Tibial nerve (tissue), 4 donors: ENCODE measurements around the gene CD82. TPM values are rescaled to one million over a fixed set of nuclear protein-coding genes. Genes with fewer than 3 reads are reported as not detected.
"Not testable (repeated sequence)": the region's sequence is repeated elsewhere in the genome, so short reads cannot be mapped to it uniquely, and the experiment has no call there.

Experiments used
- DNase-seq, 2 donors: peaks; one replicate each; pipeline ENCODE4 v3.0.0-alpha.2; 2019; ENCODE audit warnings: low spot score in 2 of 2
- H3K27ac ChIP-seq, 4 donors: fragments of 200-600 bp; sonication (generic) in 3 of 4; one replicate each; pipeline ENCODE4 v1.5.1; 2017 to 2019; ENCODE audit warnings: mild to moderate bottlenecking in 1 of 4
- H3K27me3 ChIP-seq, 2 donors: fragments of 200-600 bp; sonication (generic) in 1 of 2; one replicate each; pipeline versions ENCODE4 v1.5.1 to v1.6.0; 2017 to 2019
- H3K36me3 ChIP-seq, 3 donors: fragments of 200-600 bp; sonication (generic); one replicate each; pipeline ENCODE4 v1.5.1; 2018 to 2019
- H3K4me1 ChIP-seq, 4 donors: fragments of 200-600 bp; sonication (generic) in 3 of 4; one replicate each; pipeline ENCODE4 v1.5.1; 2017 to 2019
- H3K4me3 ChIP-seq, 4 donors: fragments of 200-600 bp; sonication (generic) in 3 of 4; one replicate each; pipeline ENCODE4 v1.5.1; 2017 to 2019; ENCODE audit warnings: mild to moderate bottlenecking in 1 of 4, moderate library complexity in 1 of 4
- H3K9me3 ChIP-seq, 4 donors: fragments of 200-600 bp; sonication (generic) in 3 of 4; one replicate each; pipeline ENCODE4 v1.5.1; 2017 to 2019
- EP300 ChIP-seq, 2 donors: sonication (generic); formaldehyde crosslinking; IDR thresholded peaks; one replicate each; pipeline ENCODE4 v1.6.1; 2017; ENCODE audit warnings: antibody characterized with exemption in 2 of 2, mild to moderate bottlenecking in 1 of 2
- POLR2A ChIP-seq, 2 donors: fragments of 450-650 bp; IDR thresholded peaks; one replicate each; pipeline ENCODE4 v1.6.1; 2017; ENCODE audit warnings: antibody characterized with exemption in 2 of 2, mild to moderate bottlenecking in 2 of 2, moderate library complexity in 2 of 2
- WGBS, 2 donors: methylation state at CpG; one replicate each; pipeline ENCODE4 v1.1.5; 2018; 5-methylcytosine and 5-hydroxymethylcytosine counted together
- small RNA-seq: library from RNA; depleted of rRNA; stranded (forward); fragments of <200 nt; gene quantifications from one replicate; pipeline ENCODE3, GENCODE V24; 2016
- total RNA-seq, 4 donors: library from RNA; depleted of rRNA; stranded (reverse); fragments of >200 nt; gene quantifications; one replicate each; pipeline ENCODE4 v1.1.0, GENCODE V29; 2016
- TF ChIP-seq, protein P1 (sequence below), 5 experiments: fragments of 200-600 bp in 3 of 5; fragments of 450-650 bp in 2 of 5; sonication (generic) in 3 of 5; IDR thresholded peaks; one replicate each; pipeline ENCODE4 v1.5.1; 2016 to 2019; ENCODE audit warnings: antibody characterized with exemption in 5 of 5, mild to moderate bottlenecking in 3 of 5, moderate library complexity in 2 of 5

CD82 gene
- total RNA-seq, 4 donors from 2014 or later = 27.9 to 49.4 (median 43.4) TPM

DNA sequence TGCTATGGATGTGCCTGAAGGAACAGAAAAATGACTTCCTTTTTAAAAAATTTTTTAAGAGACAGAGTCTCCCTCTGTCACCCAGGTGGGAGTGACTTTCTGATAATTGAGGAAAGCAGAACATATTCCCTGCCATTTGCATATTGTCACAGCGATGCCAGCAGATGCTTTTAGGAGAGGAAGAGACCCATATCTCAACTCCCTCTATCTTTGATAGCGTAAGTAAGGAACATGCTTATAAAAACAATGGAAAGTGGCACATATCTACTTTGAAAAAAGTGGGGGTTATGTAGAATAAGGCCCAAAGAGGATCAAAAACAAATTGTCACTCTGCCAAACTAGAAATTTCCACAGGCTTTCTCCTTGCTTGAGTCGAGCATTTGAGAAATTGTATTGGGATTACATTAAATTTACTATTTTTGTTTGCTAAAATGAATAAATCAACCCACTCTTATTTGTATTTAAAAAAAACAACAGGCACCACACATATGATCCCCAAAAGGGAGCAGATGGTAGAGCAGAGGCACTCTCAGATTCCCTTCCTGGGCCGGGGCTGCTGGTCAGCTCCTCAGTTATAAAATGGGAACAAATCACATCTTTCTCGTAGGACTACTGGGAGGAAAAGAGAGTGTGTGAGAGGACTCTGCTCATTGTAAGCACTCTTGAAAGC lies 92.5 kb downstream of the CD82 start:
- H3K4me3 ChIP-seq = no peak overlapping the region
- peaks cover 0 to 7% (median 3%) of the 10 kb centered on the region in 4 donors for H3K4me1 ChIP-seq
- H3K36me3 ChIP-seq = no peaks in the 10 kb centered on the region
- no peaks in the 10 kb centered on the region for H3K27me3 ChIP-seq
- no peak for DNase-seq
- TF ChIP-seq, protein P1, sequence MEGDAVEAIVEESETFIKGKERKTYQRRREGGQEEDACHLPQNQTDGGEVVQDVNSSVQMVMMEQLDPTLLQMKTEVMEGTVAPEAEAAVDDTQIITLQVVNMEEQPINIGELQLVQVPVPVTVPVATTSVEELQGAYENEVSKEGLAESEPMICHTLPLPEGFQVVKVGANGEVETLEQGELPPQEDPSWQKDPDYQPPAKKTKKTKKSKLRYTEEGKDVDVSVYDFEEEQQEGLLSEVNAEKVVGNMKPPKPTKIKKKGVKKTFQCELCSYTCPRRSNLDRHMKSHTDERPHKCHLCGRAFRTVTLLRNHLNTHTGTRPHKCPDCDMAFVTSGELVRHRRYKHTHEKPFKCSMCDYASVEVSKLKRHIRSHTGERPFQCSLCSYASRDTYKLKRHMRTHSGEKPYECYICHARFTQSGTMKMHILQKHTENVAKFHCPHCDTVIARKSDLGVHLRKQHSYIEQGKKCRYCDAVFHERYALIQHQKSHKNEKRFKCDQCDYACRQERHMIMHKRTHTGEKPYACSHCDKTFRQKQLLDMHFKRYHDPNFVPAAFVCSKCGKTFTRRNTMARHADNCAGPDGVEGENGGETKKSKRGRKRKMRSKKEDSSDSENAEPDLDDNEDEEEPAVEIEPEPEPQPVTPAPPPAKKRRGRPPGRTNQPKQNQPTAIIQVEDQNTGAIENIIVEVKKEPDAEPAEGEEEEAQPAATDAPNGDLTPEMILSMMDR (IDR thresholded peaks at IDR 0.05) = no peak
- TF ChIP-seq EP300 (IDR thresholded peaks at IDR 0.05) = no peak
- no peak for TF ChIP-seq POLR2A (IDR thresholded peaks at IDR 0.05)
- no peak overlapping the region for H3K27ac ChIP-seq
- H3K9me3 ChIP-seq = no peaks in the 10 kb centered on the region
- WGBS, 2 donors = 86 to 88% methylated on average over 5 of the region's 5 CpGs

DNA sequence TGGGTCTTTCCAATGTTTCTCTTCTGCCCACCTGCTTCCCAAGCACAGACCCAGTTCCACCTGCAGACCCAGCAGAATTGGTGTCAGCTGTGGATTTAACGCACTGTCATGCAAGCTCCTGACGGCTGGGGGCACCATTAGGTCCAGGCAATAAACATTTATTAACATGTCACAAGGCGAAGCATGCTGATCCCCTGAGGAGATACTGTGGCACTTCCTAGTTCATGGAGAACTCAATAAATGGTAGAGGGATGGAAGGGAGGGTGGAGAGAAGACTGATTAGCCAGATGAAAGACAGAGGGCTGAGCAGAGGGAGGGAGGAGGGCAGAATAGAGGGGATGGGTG lies 93.0 kb downstream of the CD82 start:
- TF ChIP-seq EP300 (IDR thresholded peaks at IDR 0.05) (no peak), POLR2A (IDR thresholded peaks at IDR 0.05) (no peak)
- TF ChIP-seq, protein P1 (IDR thresholded peaks at IDR 0.05) = no peak
- no peak overlapping the region for H3K27ac ChIP-seq
- H3K4me1 ChIP-seq = peaks cover 0 to 7% (median 3%) of the 10 kb centered on the region in 4 donors
- no peak for DNase-seq
- no peaks in the 10 kb centered on the region for H3K36me3 ChIP-seq
- H3K9me3 ChIP-seq = no peaks in the 10 kb centered on the region
- H3K27me3 ChIP-seq = no peaks in the 10 kb centered on the region
- 58 to 64% methylated on average over 3 of the region's 3 CpGs for WGBS, 2 donors
- no peak overlapping the region for H3K4me3 ChIP-seq

DNA sequence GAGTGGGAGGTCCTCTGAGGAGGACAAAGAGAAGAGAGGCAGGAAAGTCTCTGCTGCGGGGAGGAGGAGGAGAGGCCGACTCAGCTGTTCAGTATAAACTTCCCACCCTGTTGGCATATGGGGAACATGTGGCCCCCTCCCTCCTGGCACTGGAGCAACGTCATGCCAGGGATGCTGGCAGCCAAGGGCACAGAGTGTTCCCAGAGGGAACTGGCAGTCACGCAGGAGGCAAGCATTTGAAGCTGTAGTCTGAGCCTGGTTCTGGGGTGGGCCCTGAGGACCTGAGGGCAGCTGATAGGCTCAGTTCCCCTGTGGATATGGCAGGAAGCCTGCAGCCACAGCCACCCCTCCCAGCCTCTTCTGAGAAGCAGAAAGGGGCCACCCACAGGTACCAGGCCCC lies 94.2 kb downstream of the CD82 start:
- no peaks in the 10 kb centered on the region for H3K36me3 ChIP-seq
- H3K4me1 ChIP-seq = peaks cover 0 to 7% (median 3%) of the 10 kb centered on the region in 4 donors
- H3K9me3 ChIP-seq = no peaks in the 10 kb centered on the region
- WGBS, 2 donors = 23 to 24% methylated on average over 3 to 4 of the region's 4 CpGs
- no peak overlapping the region for H3K4me3 ChIP-seq
- no peak for DNase-seq
- TF ChIP-seq POLR2A (IDR thresholded peaks at IDR 0.05) = no peak
- TF ChIP-seq EP300 (IDR thresholded peaks at IDR 0.05) = peak in 1 of 2 donors; percentile 81
- H3K27ac ChIP-seq = peak overlapping the region in 2 of 4 donors; percentile 55
- no peaks in the 10 kb centered on the region for H3K27me3 ChIP-seq

- not testable (repeated sequence) for H3K4me3 ChIP-seq, H3K27me3 ChIP-seq, DNase-seq, H3K4me1 ChIP-seq, H3K36me3 ChIP-seq, H3K9me3 ChIP-seq, H3K27ac ChIP-seq
- 81 to 91% methylated on average over 3 of the region's 3 CpGs for WGBS, 2 donors
Measured at GRCh38 chr11:44660535-44660934, 95.1 kb downstream of the CD82 start.

- DNase-seq = no peak
- H3K9me3 ChIP-seq = no peaks in the 10 kb centered on the region
- no peaks in the 10 kb centered on the region for H3K36me3 ChIP-seq
- peaks cover 0 to 7% (median 3%) of the 10 kb centered on the region in 4 donors for H3K4me1 ChIP-seq
- peak overlapping the region in 1 of 4 donors; percentile 22 for H3K27ac ChIP-seq
- 53 to 62% methylated on average over 5 to 7 of the region's 7 CpGs for WGBS, 2 donors
- H3K4me3 ChIP-seq = no peak overlapping the region
- TF ChIP-seq POLR2A (IDR thresholded peaks at IDR 0.05) = no peak
- H3K27me3 ChIP-seq = peaks cover 0 to 5% of the 10 kb centered on the region in 2 donors
Measured at GRCh38 chr11:44661311-44661717, 95.9 kb downstream of the CD82 start.

Small RNAs within 50 kb of the gene (small RNA-seq; reads per million reads assigned to genes)
- not detected for gene AC104010.1

Other genes starting within 250 kb of the CD82 start
- gene TSPAN18, start 161.3 kb downstream of the CD82 start, total RNA-seq = 10 to 100 TPM in 1 of 4 donors, 1 to 10 TPM in 3; 6.7 to 13.1 (median 7.9) TPM